Psoas muscle (tissue), 8 donors: ENCODE data around the gene COPS4. TPM values are rescaled to one million over a fixed set of nuclear protein-coding genes. Genes with fewer than 3 reads are reported as not detected.
"Not testable (repeated sequence)": the region's sequence is repeated elsewhere in the genome, so short reads cannot be mapped to it uniquely, and the experiment has no call there.

ENCODE experiments used
- ATAC-seq, 4 donors: fragments of 200-7000 bp; cut with Tn5 transposase; one replicate each; pipeline ENCODE4 v1.9.1; 2020; ENCODE audit warnings: moderate library complexity in 3 of 4, mild to moderate bottlenecking in 2 of 4
- DNase-seq, 2 donors: peaks; one replicate each; pipeline ENCODE4 v3.0.0-alpha.2; 2020
- H3K27ac ChIP-seq: fragments of 200-600 bp; one replicate; pipeline ENCODE4 v1.8.0; 2022
- H3K27me3 ChIP-seq, 3 donors: fragments of 200-600 bp in 1 of 3; one replicate each; pipeline versions ENCODE4 v1.6.1 to v1.8.0; 2013 to 2022; ENCODE audit warnings: low read length in 2 of 3, mild to moderate bottlenecking in 2 of 3, moderate library complexity in 1 of 3; ENCODE audit not compliant: insufficient read depth in 3 of 3
- H3K36me3 ChIP-seq, 2 donors: fragments of 200-600 bp in 1 of 2; one replicate each; pipeline versions ENCODE4 v1.6.1 to v1.8.0; 2013 to 2022; ENCODE audit warnings: low read depth in 1 of 2, mild to moderate bottlenecking in 1 of 2, moderate library complexity in 1 of 2; ENCODE audit not compliant: insufficient read depth in 1 of 2
- H3K4me1 ChIP-seq: fragments of 200-600 bp; one replicate; pipeline ENCODE4 v1.8.0; 2022
- H3K4me3 ChIP-seq: fragments of 200-600 bp; one replicate; pipeline ENCODE4 v1.8.0; 2022; ENCODE audit warnings: mild to moderate bottlenecking
- H3K9me3 ChIP-seq: fragments of 200-600 bp; one replicate; pipeline ENCODE4 v1.8.0; 2022
- CTCF ChIP-seq: fragments of 200-600 bp; IDR thresholded peaks from one replicate; pipeline ENCODE4 v1.8.0; 2022; ENCODE audit warnings: antibody characterized with exemption
- WGBS, 3 donors: extraction: QIAGEN DNeasy Blood & Tissue Kit; methylation state at CpG; one replicate each; pipeline versions ENCODE4 v1.1.6 to v1.1.7; 2013; 5-methylcytosine and 5-hydroxymethylcytosine counted together
- intact Hi-C, 2 donors: fragments of 100-400 bp; cut with DNase I; formaldehyde crosslinking; loops; one replicate each; pipeline versions ENCODE4 v1.11.0 to v1.14.2; 2022
- polyA plus RNA-seq, 3 donors: library from polyadenylated mRNA; stranded (reverse); fragments of 200-250 nt; gene quantifications; one replicate each; pipeline ENCODE4 v1.2.3, GENCODE V29; 2013
- total RNA-seq, 4 donors: library from RNA; stranded (reverse); fragmentation: NEBNext Ultra II Directional in 2 of 4; extraction: Animal tissue kit (Norgen Biotek cat#: 25700) in 2 of 4; gene quantifications; one replicate each; pipeline versions ENCODE4 v1.2.1 to v1.2.4, GENCODE V29; 2021 to 2023
- donor health status: healthy with polysubstance abuse.
- donor health status: DM: no; HTN: no; CAD: no; lungs with moderate emphysema.
- donor health status: Bipolar disorder and iron deficiency.
- donor health status: healthy.
- donor health status: DM: yes; HTN: yes; CAD: no.
- donor health status: DM: no; HTN: no; CAD: no.
- donor health status: DM: no; HTN: no; CAD: no.
- donor health status: DM: yes; HTN: yes; CAD: no.

The COPS4 gene
- total and polyA plus RNA-seq, 7 donors = 32.5 to 89.8 (median 60.2) TPM

- H3K9me3 ChIP-seq = no peaks in the 10 kb centered on the region
- H3K4me1 ChIP-seq = no peaks in the 10 kb centered on the region
- TF ChIP-seq CTCF = no peak
- WGBS, 3 donors = 83 to 88% (median 85%) methylated on average over 10 of the region's 10 CpGs
- H3K27ac ChIP-seq = no peak overlapping the region
- ATAC-seq (peak in 1 of 4 donors; percentile 40), DNase-seq (no peak)
- H3K36me3 ChIP-seq = peaks cover 3 to 100% of the 10 kb centered on the region in 2 donors
- no peak overlapping the region for H3K4me3 ChIP-seq
- intact Hi-C loops = no loop called here
- no peaks in the 10 kb centered on the region for H3K27me3 ChIP-seq
Measured at GRCh38 chr4:83067058-83067639, 32.2 kb downstream of the COPS4 start.

GRCh38 chr4:83071116-83071515 is 36.1 kb downstream of the COPS4 start:
- Histone ChIP-seq H3K36me3 (peaks cover 0 to 88% of the 10 kb centered on the region in 2 donors), H3K27me3 (no peaks in the 10 kb centered on the region), H3K4me3 (no peak overlapping the region), H3K27ac (no peak overlapping the region), H3K4me1 (peaks cover 9% of the 10 kb centered on the region), H3K9me3 (no peaks in the 10 kb centered on the region)
- DNase-seq (no peak), ATAC-seq (no peak)
- 95 to 100% (median 96%) methylated on average over 1 of the region's 1 CpG for WGBS, 3 donors
- intact Hi-C loops = loop anchor here (5.0 to 10.0 kb wide), 3 partner anchors 184 to 211 kb away; partner anchors contain the start of gene COQ2 (in 1 of the 2)
- TF ChIP-seq CTCF = no peak

GRCh38 chr4:83074086-83074704 is 39.2 kb downstream of the COPS4 start:
- peak; percentile 45 to 64 (median 59) for ATAC-seq
- Histone ChIP-seq H3K9me3 (no peaks in the 10 kb centered on the region), H3K4me3 (no peak overlapping the region), H3K4me1 (peaks cover 11% of the 10 kb centered on the region), H3K27me3 (no peaks in the 10 kb centered on the region), H3K27ac (no peak overlapping the region), H3K36me3 (peaks cover 0 to 70% of the 10 kb centered on the region in 2 donors)
- 76 to 81% (median 78%) methylated on average over 10 of the region's 10 CpGs for WGBS, 3 donors
- DNase-seq = no peak
- TF ChIP-seq CTCF = peak; percentile 66
- intact Hi-C loops = loop anchor here (5.0 to 10.0 kb wide), 3 partner anchors 181 to 208 kb away; partner anchors contain the start of gene COQ2 (in 1 of the 2)

- DNase-seq = peak in 1 of 2 donors; percentile 51
- WGBS, 3 donors = 32 to 60% (median 34%) methylated on average over 7 of the region's 7 CpGs
- intact Hi-C loops = loop anchor here (5.0 to 10.0 kb wide), 3 partner anchors 180 to 208 kb away; partner anchors contain the start of gene COQ2 (in 1 of the 2)
- H3K36me3 ChIP-seq = peaks cover 0 to 64% of the 10 kb centered on the region in 2 donors
- ATAC-seq = peak; percentile 72 to 87 (median 84)
- not testable (repeated sequence) for H3K9me3 ChIP-seq, H3K4me3 ChIP-seq, H3K27me3 ChIP-seq
- peak overlapping the region; percentile 75 for H3K27ac ChIP-seq
- H3K4me1 ChIP-seq = peaks cover 11% of the 10 kb centered on the region
Measured at GRCh38 chr4:83074783-83075182, 39.8 kb downstream of the COPS4 start.

GRCh38 chr4:83075311-83076095 is 40.5 kb downstream of the COPS4 start:
- WGBS, 3 donors = 24 to 41% (median 29%) methylated on average over 4 of the region's 4 CpGs
- Histone ChIP-seq H3K27ac (peak overlapping the region; percentile 75), H3K9me3 (no peaks in the 10 kb centered on the region), H3K36me3 (peaks cover 0 to 57% of the 10 kb centered on the region in 2 donors), H3K27me3 (no peaks in the 10 kb centered on the region), H3K4me1 (peaks cover 11% of the 10 kb centered on the region), H3K4me3 (peak overlapping the region; percentile 23)
- DNase-seq (no peak), ATAC-seq (peak; percentile 90 to 97 (median 92))
- no peak for TF ChIP-seq CTCF
- intact Hi-C loops = loop anchor here in 1 of 2 donors (10.0 kb wide), 1 partner anchor 179 kb away; no protein-coding TSS in a partner anchor
